GM12878 (cell line): ENCODE measurements around the gene WDR91.

Experiments
- CBFB ChIP-seq: IDR thresholded peaks from 2 replicates; pipeline ENCODE4 v1.6.1; 2016; ENCODE audit warnings: antibody characterized with exemption, low read depth
- POLR2AphosphoS5 ChIP-seq: IDR thresholded peaks from 2 replicates; pipeline ENCODE4 v1.6.1; 2011; ENCODE audit warnings: mild to moderate bottlenecking, low read length, inconsistent platforms
- SUZ12 ChIP-seq: fragments of 200-600 bp; sonication (generic); IDR thresholded peaks from one replicate; pipeline ENCODE4 v1.6.1; 2018; ENCODE audit warnings: antibody characterized with exemption, mild to moderate bottlenecking; ENCODE audit not compliant: unreplicated experiment
- TCF3 ChIP-seq: IDR thresholded peaks from 2 replicates; pipeline ENCODE4 v1.6.1; 2012; ENCODE audit warnings: low read depth, mild to moderate bottlenecking, low read length, borderline replicate concordance; ENCODE audit not compliant: insufficient read depth
- YBX1 ChIP-seq: fragments of 450-650 bp; IDR thresholded peaks from 2 replicates; pipeline ENCODE4 v1.6.1; 2016; ENCODE audit warnings: antibody characterized with exemption
- TF ChIP-seq, protein P1 (sequence below), 3 experiments: IDR thresholded peaks in 2 of 3; conservative IDR thresholded peaks in 1 of 3; 2 replicates each; pipeline ENCODE4 v1.5.1; 2011; ENCODE audit warnings: low read depth in 3 of 3, low read length in 3 of 3, mild to moderate bottlenecking in 3 of 3, control low read depth in 2 of 3, moderate library complexity in 2 of 3, inconsistent platforms in 1 of 3, mixed read lengths in 1 of 3; ENCODE audit not compliant: control insufficient read depth in 2 of 3, insufficient read depth in 1 of 3; ENCODE audit errors: extremely low read depth in 1 of 3

DNA sequence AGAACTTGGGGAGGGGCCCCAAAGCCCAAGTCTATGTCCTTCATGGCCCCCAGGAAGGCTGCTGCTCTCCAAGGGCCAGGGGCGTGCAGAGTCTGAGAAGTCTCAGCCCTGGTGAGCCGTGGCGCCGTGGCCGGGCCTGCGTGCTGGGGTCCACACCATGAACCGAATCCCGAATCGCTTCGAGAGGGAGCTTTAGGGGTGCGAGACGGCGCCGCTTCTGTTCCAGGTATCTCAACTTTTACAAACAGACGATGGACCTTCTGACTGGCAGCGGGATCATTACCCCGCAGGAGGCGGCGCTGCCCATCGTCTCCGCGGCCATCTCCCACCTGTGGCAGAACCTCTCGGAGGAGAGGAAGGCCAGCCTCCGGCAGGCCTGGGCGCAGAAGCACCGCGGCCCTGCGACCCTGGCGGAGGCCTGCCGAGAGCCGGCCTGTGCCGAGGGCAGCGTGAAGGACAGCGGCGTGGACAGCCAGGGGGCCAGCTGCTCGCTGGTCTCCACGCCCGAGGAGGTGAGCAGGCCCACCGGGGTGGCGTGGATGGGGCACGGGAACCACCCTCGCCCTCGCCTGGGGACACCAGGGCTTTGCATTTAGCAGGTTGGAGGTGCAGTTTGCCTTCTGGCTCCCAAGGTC is 35.0 kb upstream of the WDR91 start:
- TF ChIP-seq, protein P1, sequence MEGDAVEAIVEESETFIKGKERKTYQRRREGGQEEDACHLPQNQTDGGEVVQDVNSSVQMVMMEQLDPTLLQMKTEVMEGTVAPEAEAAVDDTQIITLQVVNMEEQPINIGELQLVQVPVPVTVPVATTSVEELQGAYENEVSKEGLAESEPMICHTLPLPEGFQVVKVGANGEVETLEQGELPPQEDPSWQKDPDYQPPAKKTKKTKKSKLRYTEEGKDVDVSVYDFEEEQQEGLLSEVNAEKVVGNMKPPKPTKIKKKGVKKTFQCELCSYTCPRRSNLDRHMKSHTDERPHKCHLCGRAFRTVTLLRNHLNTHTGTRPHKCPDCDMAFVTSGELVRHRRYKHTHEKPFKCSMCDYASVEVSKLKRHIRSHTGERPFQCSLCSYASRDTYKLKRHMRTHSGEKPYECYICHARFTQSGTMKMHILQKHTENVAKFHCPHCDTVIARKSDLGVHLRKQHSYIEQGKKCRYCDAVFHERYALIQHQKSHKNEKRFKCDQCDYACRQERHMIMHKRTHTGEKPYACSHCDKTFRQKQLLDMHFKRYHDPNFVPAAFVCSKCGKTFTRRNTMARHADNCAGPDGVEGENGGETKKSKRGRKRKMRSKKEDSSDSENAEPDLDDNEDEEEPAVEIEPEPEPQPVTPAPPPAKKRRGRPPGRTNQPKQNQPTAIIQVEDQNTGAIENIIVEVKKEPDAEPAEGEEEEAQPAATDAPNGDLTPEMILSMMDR (IDR thresholded peaks at IDR 0.05 in 2 of 3, conservative IDR thresholded peaks at IDR 0.05 in 1 of 3; ENCODE audit: control insufficient read depth in 2 of 3, extremely low read depth in 1 of 3, insufficient read depth in 1 of 3, low read depth in 3 of 3, low read length in 3 of 3), result no peak
- TF ChIP-seq TCF3, result no peak
- no peak for TF ChIP-seq YBX1
- TF ChIP-seq SUZ12, result no peak
- no peak for TF ChIP-seq CBFB
- TF ChIP-seq POLR2AphosphoS5, result no peak
